Type B pancreatic cell (in vitro differentiated cells): ENCODE data around the gene RAB19. TPM values are rescaled to one million over a fixed set of nuclear protein-coding genes. Genes with fewer than 3 reads are reported as not detected.

Source experiments
- DNase-seq: peaks from one replicate; pipeline ENCODE4 v3.0.0; 2021; ENCODE audit warnings: mixed read lengths; ENCODE audit not compliant: unreplicated experiment; ENCODE audit errors: extremely low spot score
- H3K27ac Mint-ChIP-seq: 2 replicates; pipeline ENCODE4 v1.8.0; 2021; ENCODE audit warnings: mild to moderate bottlenecking, mixed read lengths
- H3K27me3 Mint-ChIP-seq: 2 replicates; pipeline ENCODE4 v1.8.0; 2021; ENCODE audit warnings: mixed read lengths
- H3K36me3 Mint-ChIP-seq: 2 replicates; pipeline ENCODE4 v1.8.0; 2021; ENCODE audit warnings: mixed read lengths
- H3K4me1 Mint-ChIP-seq: one replicate; pipeline ENCODE4 v1.8.0; 2021; ENCODE audit warnings: mixed read lengths; ENCODE audit not compliant: unreplicated experiment
- H3K4me3 Mint-ChIP-seq: 2 replicates; pipeline ENCODE4 v1.8.0; 2021; ENCODE audit warnings: mild to moderate bottlenecking, mixed read lengths
- H3K9me3 Mint-ChIP-seq: 2 replicates; pipeline ENCODE4 v1.8.0; 2021; ENCODE audit warnings: mixed read lengths
- CTCF ChIP-seq: fragments of 200-600 bp; sonication (generic); conservative IDR thresholded peaks from 2 replicates; pipeline ENCODE4 v1.5.0; 2021; ENCODE audit warnings: antibody characterized with exemption, mild to moderate bottlenecking
- total RNA-seq: library from RNA; stranded (reverse); gene quantifications from 2 replicates; pipeline ENCODE4 v1.2.1, GENCODE V29; 2021; ENCODE audit warnings: low replicate concordance

RAB19 gene
- total RNA-seq, 1 donor from 2014 or later, result 2.2 TPM

GRCh38 chr7:140476698-140477261 lies 72.9 kb downstream of the RAB19 start:
- Mint-ChIP-seq H3K27me3 (no peaks in the 10 kb centered on the region), H3K9me3 (no peaks in the 10 kb centered on the region), H3K4me3 (peak overlapping the region; percentile 95), H3K36me3 (peaks cover 6% of the 10 kb centered on the region), H3K27ac (peak overlapping the region; percentile 88), H3K4me1 (peaks cover 8% of the 10 kb centered on the region)
- no peak for DNase-seq
- no peak for TF ChIP-seq CTCF

Other genes with a start within 250 kb of the RAB19 start
- gene KDM7A, start 227.1 kb upstream of the RAB19 start, total RNA-seq, result 7.5 and 9.3 TPM in 2 replicates
- gene SLC37A3, start 5.5 kb upstream of the RAB19 start, total RNA-seq, result 48.7 and 53.2 TPM in 2 replicates
- 98.6 and 127 TPM in 2 replicates for gene MKRN1, start 75.4 kb downstream of the RAB19 start, total RNA-seq
- 6.2 and 25.4 TPM in 2 replicates for gene DENND2A, start 236.8 kb downstream of the RAB19 start, total RNA-seq